Smooth muscle cell (in vitro differentiated cells): ENCODE data around the gene U2AF1L4. TPM values are rescaled to one million over a fixed set of nuclear protein-coding genes. Genes with fewer than 3 reads are reported as not detected.

Experiments
- DNase-seq: peaks from one replicate; lab custom pipeline; 2025; ENCODE audit not compliant: unreplicated experiment; lab: John Stamatoyannopoulos, UW
- H2AFZ ChIP-seq: fragments of 200-600 bp; sonication (generic); 2 replicates; pipeline ENCODE4 v1.6.0; 2016; ENCODE audit warnings: antibody characterized with exemption, low read depth, mild to moderate bottlenecking
- H3F3A ChIP-seq: fragments of 200-600 bp; sonication (generic); 2 replicates; pipeline ENCODE4 v1.6.0; 2017; ENCODE audit warnings: antibody characterized with exemption, low read depth
- H3K27ac ChIP-seq: fragments of 200-600 bp; sonication (generic); 2 replicates; pipeline ENCODE4 v1.5.1; 2016; ENCODE audit warnings: low read depth, mild to moderate bottlenecking
- H3K27me3 ChIP-seq: fragments of 200-600 bp; sonication (generic); 2 replicates; pipeline ENCODE4 v1.6.1; 2016; ENCODE audit warnings: low read depth, mild to moderate bottlenecking
- H3K36me3 ChIP-seq: fragments of 200-600 bp; sonication (generic); 2 replicates; pipeline ENCODE4 v1.5.1; 2016; ENCODE audit warnings: low read depth
- H3K4me1 ChIP-seq: fragments of 200-600 bp; sonication (generic); 2 replicates; pipeline ENCODE4 v1.5.1; 2016; ENCODE audit warnings: low read depth
- H3K4me2 ChIP-seq: fragments of 200-600 bp; sonication (generic); 2 replicates; pipeline ENCODE4 v1.6.0; 2016; ENCODE audit warnings: mild to moderate bottlenecking
- H3K4me3 ChIP-seq: fragments of 200-600 bp; sonication (generic); 2 replicates; pipeline ENCODE4 v1.5.1; 2016; ENCODE audit warnings: mild to moderate bottlenecking
- H3K79me2 ChIP-seq: fragments of 200-600 bp; sonication (generic); 2 replicates; pipeline ENCODE4 v1.6.0; 2016; ENCODE audit warnings: low read depth, mild to moderate bottlenecking
- H3K9ac ChIP-seq: fragments of 200-600 bp; sonication (generic); 2 replicates; pipeline ENCODE4 v1.6.0; 2016; ENCODE audit warnings: low read depth
- H3K9me3 ChIP-seq: fragments of 200-600 bp; sonication (generic); replicated peaks from 2 replicates; pipeline ENCODE4 v1.5.1; 2016; ENCODE audit warnings: low read depth
- H4K20me1 ChIP-seq: fragments of 200-600 bp; sonication (generic); 2 replicates; pipeline ENCODE4 v1.6.0; 2016; ENCODE audit warnings: low read depth
- WGBS: methylation state at CpG from one replicate; pipeline ENCODE4 v1.1.7; 2016; ENCODE audit warnings: low lambda C conversion rate; 5-methylcytosine and 5-hydroxymethylcytosine counted together
- polyA plus RNA-seq: library from polyadenylated mRNA; unstranded; fragments of >200 nt; fragmentation: Nextera tagmentation; extraction: Ambion mirVana; gene quantifications from 2 replicates; pipeline ENCODE4 v1.2.1, GENCODE V29; 2016
- total RNA-seq: library from RNA; depleted of rRNA; stranded (reverse); fragments of >200 nt; gene quantifications from 2 replicates; pipeline ENCODE4 v1.2.3, GENCODE V29; 2014
- TF ChIP-seq, protein P1 (sequence below): fragments of 200-600 bp; sonication (generic); IDR thresholded peaks from 2 replicates; pipeline ENCODE4 v1.5.1; 2017; ENCODE audit warnings: borderline replicate concordance, mild to moderate bottlenecking, antibody characterized with exemption; ENCODE audit not compliant: insufficient read depth, poor library complexity, severe bottlenecking

The U2AF1L4 gene
- total and polyA plus RNA-seq, 2 experiments from 2014 or later = 14.6 to 29.3 TPM

DNA sequence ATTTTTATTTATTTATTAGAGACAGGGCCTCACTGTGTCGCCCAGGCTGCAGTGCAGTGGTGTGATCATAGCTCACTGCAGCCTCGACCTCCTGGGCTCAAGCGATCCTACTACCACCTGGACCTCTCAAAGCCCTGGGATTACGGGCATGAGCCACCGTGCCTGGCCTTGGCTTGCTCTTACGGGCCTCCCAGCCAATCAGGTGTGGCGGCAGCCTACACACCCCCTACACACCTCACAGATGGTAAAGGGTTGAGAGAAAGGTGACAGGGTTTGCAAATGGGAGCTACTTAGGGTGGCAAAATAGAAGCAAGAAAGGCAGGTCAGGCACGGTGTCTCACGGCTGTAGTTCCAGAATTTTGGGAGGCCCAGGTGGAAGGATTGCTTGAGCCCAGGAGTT lies 41.9 kb downstream of the U2AF1L4 start:
- H3K79me2 ChIP-seq = no peaks in the 10 kb centered on the region
- no peaks in the 10 kb centered on the region for H3K36me3 ChIP-seq
- H3K9ac ChIP-seq = no peak overlapping the region
- no peak for DNase-seq
- no peaks in the 10 kb centered on the region for H3K27me3 ChIP-seq
- H3K27ac ChIP-seq = no peak overlapping the region
- H3K9me3 ChIP-seq = no peaks in the 10 kb centered on the region
- H3K4me1 ChIP-seq = no peaks in the 10 kb centered on the region
- 71% methylated on average over 9 of the region's 9 CpGs for WGBS
- peak overlapping the region; percentile 89 for H3K4me2 ChIP-seq
- no peaks in the 10 kb centered on the region for H4K20me1 ChIP-seq
- no peak overlapping the region for H2AFZ ChIP-seq
- peak overlapping the region; percentile 62 for H3K4me3 ChIP-seq
- TF ChIP-seq, protein P1, sequence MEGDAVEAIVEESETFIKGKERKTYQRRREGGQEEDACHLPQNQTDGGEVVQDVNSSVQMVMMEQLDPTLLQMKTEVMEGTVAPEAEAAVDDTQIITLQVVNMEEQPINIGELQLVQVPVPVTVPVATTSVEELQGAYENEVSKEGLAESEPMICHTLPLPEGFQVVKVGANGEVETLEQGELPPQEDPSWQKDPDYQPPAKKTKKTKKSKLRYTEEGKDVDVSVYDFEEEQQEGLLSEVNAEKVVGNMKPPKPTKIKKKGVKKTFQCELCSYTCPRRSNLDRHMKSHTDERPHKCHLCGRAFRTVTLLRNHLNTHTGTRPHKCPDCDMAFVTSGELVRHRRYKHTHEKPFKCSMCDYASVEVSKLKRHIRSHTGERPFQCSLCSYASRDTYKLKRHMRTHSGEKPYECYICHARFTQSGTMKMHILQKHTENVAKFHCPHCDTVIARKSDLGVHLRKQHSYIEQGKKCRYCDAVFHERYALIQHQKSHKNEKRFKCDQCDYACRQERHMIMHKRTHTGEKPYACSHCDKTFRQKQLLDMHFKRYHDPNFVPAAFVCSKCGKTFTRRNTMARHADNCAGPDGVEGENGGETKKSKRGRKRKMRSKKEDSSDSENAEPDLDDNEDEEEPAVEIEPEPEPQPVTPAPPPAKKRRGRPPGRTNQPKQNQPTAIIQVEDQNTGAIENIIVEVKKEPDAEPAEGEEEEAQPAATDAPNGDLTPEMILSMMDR = no peak
- no peaks in the 10 kb centered on the region for H3F3A ChIP-seq

DNA sequence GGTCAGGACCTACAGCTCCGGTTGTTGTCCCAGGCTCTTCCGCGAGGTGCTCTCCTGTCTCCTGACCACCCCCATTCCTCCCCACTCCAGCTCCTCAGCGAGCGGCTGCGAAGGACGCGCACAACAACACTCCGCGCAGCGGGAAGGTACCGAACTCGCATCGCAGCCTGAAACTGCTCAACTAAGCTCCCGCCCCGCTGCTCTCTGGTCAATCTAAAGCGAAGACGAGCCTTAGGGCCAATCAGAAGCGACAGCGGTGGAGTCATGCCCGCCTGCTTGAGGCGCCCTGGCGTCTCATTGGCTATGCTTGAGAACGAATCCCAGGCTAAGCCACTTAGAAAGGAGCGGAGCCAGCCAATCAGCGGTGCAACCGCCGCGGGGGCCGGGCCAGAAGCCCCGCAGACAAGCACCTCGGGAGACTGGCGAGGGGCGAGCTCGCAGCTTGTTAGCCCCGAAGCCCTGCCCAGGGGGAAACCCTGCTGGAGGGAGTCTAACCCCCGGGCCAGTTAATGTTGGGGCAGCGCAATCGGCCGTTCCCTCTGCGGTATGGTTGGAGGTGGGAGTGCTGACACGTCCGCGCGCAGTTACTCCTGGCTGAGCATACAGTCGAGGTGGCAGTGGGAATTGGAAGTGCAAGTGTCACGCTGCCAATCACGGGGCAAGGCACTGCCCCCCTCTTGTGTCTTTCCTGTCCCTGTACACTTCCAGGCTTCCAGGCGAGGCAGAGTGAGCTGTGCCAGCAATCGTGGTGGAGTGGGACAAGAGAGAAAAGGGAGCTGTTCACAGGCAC lies 42.8 kb downstream of the U2AF1L4 start:
- no peaks in the 10 kb centered on the region for H4K20me1 ChIP-seq
- peak overlapping the region; percentile 62 for H3K4me3 ChIP-seq
- H3K4me2 ChIP-seq = peak overlapping the region; percentile 89
- TF ChIP-seq, protein P1 = no peak
- H3K27ac ChIP-seq = no peak overlapping the region
- DNase-seq = peak; percentile 71
- no peaks in the 10 kb centered on the region for H3F3A ChIP-seq
- H3K9ac ChIP-seq = no peak overlapping the region
- H3K79me2 ChIP-seq = no peaks in the 10 kb centered on the region
- peak overlapping the region; percentile 87 for H2AFZ ChIP-seq
- H3K4me1 ChIP-seq = no peaks in the 10 kb centered on the region
- no peaks in the 10 kb centered on the region for H3K27me3 ChIP-seq
- WGBS = under 1% methylated on average over 50 of the region's 50 CpGs
- no peaks in the 10 kb centered on the region for H3K9me3 ChIP-seq
- no peaks in the 10 kb centered on the region for H3K36me3 ChIP-seq

DNA sequence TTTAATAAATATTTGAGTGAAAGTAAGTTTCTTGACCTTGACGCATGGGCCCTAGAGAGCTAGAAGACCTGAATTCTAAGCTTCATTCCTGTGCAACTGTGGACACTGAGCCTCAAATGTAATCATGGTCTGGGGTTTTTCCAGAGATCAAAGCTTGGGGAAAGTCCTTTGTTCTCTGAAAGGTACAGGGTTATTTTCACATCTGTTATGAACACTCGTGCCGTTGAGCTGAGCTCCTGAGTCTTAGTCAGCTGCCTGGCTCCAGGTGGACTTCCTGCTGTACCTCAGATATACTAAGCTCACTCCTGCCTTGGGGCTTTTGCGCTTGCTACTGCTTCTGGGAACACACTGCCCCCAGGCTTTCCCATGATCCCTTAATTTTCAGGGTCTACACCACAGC lies 48.4 kb downstream of the U2AF1L4 start:
- H3K27ac ChIP-seq = no peak overlapping the region
- H3K9ac ChIP-seq = no peak overlapping the region
- no peaks in the 10 kb centered on the region for H3K9me3 ChIP-seq
- H3K79me2 ChIP-seq = no peaks in the 10 kb centered on the region
- H3K4me3 ChIP-seq = no peak overlapping the region
- no peaks in the 10 kb centered on the region for H3F3A ChIP-seq
- H3K4me1 ChIP-seq = no peaks in the 10 kb centered on the region
- no peaks in the 10 kb centered on the region for H4K20me1 ChIP-seq
- H3K27me3 ChIP-seq = no peaks in the 10 kb centered on the region
- no peaks in the 10 kb centered on the region for H3K36me3 ChIP-seq
- TF ChIP-seq, protein P1 = no peak
- WGBS = 78% methylated on average over 4 of the region's 4 CpGs
- DNase-seq = no peak
- no peak overlapping the region for H2AFZ ChIP-seq
- no peak overlapping the region for H3K4me2 ChIP-seq
